GM23338 (cell line): ENCODE measurements around the gene RBM23.

Experiments
- CREB1 ChIP-seq: fragments of 250-450 bp; sonication (Bioruptor Pico); IDR thresholded peaks from 2 replicates; pipeline ENCODE4 v1.5.0; 2020; ENCODE audit warnings: low read depth, mild to moderate bottlenecking, moderate library complexity
- EZH2 ChIP-seq: fragments of 200-600 bp; sonication (generic); IDR thresholded peaks from one replicate; pipeline ENCODE4 v1.8.0; 2017; ENCODE audit warnings: antibody characterized with exemption, mild to moderate bottlenecking, low read depth; ENCODE audit not compliant: unreplicated experiment
- EZH2phosphoT487 ChIP-seq: fragments of 200-600 bp; sonication (generic); IDR thresholded peaks from one replicate; pipeline ENCODE4 v1.8.1; 2018; ENCODE audit warnings: antibody characterized with exemption; ENCODE audit not compliant: unreplicated experiment
- JUNB ChIP-seq: IDR thresholded peaks from one replicate; pipeline ENCODE4 v1.6.1; 2016; ENCODE audit warnings: antibody characterized with exemption; ENCODE audit not compliant: unreplicated experiment
- POLR2AphosphoS5 ChIP-seq: IDR thresholded peaks from 2 replicates; pipeline ENCODE4 v1.6.1; 2016; ENCODE audit warnings: antibody characterized with exemption, low read depth
- TF ChIP-seq, protein P1 (sequence below), 2 experiments: fragments of 200-600 bp in 1 of 2; sonication (generic) in 1 of 2; conservative IDR thresholded peaks; 2 replicates each; pipeline versions ENCODE4 v1.5.1 to v1.6.1; 2016 to 2017; ENCODE audit warnings: antibody characterized with exemption in 2 of 2, low read depth in 2 of 2, mild to moderate bottlenecking in 2 of 2, moderate library complexity in 1 of 2
- TF ChIP-seq, protein P2 (sequence below): fragments of 250-450 bp; sonication (Bioruptor Pico); IDR thresholded peaks from 2 replicates; pipeline ENCODE4 v1.5.0; 2020; ENCODE audit warnings: mild to moderate bottlenecking, moderate library complexity
- TF ChIP-seq, protein P3 (sequence below): IDR thresholded peaks from one replicate; pipeline ENCODE4 v1.6.1; 2018; ENCODE audit warnings: antibody characterized with exemption; ENCODE audit not compliant: unreplicated experiment
- TF ChIP-seq, protein P4 (sequence below): IDR thresholded peaks from 2 replicates; pipeline ENCODE4 v1.6.1; 2016; ENCODE audit warnings: antibody characterized with exemption

DNA sequence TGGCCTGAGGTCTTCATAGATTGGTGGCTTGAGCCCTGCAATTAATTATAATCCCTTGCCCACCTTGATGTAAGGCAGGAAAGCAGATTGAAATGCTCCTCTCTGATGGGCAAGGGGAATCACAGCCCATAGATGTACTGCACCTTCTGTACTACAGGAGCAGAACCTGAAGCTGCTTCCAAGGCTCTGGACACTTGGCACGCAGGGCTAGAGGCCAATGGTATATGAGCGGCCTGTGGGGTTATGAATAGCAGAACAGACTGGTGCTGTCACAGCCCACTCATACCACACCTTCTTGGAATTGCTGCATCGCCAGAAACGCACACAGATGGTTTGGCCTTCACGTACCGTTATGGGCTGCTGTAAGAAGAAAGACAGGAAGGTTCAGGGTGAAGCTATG, 1.7 kb upstream of the RBM23 start:
- TF ChIP-seq EZH2 (no peak), EZH2phosphoT487 (no peak), POLR2AphosphoS5 (no peak), JUNB (no peak), CREB1 (CRISPR knock-in tag) (no peak)
- TF ChIP-seq, protein P1, sequence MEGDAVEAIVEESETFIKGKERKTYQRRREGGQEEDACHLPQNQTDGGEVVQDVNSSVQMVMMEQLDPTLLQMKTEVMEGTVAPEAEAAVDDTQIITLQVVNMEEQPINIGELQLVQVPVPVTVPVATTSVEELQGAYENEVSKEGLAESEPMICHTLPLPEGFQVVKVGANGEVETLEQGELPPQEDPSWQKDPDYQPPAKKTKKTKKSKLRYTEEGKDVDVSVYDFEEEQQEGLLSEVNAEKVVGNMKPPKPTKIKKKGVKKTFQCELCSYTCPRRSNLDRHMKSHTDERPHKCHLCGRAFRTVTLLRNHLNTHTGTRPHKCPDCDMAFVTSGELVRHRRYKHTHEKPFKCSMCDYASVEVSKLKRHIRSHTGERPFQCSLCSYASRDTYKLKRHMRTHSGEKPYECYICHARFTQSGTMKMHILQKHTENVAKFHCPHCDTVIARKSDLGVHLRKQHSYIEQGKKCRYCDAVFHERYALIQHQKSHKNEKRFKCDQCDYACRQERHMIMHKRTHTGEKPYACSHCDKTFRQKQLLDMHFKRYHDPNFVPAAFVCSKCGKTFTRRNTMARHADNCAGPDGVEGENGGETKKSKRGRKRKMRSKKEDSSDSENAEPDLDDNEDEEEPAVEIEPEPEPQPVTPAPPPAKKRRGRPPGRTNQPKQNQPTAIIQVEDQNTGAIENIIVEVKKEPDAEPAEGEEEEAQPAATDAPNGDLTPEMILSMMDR (conservative IDR thresholded peaks at IDR 0.05; ENCODE audit: low read depth in 2 of 2) = no peak
- TF ChIP-seq, protein P2, sequence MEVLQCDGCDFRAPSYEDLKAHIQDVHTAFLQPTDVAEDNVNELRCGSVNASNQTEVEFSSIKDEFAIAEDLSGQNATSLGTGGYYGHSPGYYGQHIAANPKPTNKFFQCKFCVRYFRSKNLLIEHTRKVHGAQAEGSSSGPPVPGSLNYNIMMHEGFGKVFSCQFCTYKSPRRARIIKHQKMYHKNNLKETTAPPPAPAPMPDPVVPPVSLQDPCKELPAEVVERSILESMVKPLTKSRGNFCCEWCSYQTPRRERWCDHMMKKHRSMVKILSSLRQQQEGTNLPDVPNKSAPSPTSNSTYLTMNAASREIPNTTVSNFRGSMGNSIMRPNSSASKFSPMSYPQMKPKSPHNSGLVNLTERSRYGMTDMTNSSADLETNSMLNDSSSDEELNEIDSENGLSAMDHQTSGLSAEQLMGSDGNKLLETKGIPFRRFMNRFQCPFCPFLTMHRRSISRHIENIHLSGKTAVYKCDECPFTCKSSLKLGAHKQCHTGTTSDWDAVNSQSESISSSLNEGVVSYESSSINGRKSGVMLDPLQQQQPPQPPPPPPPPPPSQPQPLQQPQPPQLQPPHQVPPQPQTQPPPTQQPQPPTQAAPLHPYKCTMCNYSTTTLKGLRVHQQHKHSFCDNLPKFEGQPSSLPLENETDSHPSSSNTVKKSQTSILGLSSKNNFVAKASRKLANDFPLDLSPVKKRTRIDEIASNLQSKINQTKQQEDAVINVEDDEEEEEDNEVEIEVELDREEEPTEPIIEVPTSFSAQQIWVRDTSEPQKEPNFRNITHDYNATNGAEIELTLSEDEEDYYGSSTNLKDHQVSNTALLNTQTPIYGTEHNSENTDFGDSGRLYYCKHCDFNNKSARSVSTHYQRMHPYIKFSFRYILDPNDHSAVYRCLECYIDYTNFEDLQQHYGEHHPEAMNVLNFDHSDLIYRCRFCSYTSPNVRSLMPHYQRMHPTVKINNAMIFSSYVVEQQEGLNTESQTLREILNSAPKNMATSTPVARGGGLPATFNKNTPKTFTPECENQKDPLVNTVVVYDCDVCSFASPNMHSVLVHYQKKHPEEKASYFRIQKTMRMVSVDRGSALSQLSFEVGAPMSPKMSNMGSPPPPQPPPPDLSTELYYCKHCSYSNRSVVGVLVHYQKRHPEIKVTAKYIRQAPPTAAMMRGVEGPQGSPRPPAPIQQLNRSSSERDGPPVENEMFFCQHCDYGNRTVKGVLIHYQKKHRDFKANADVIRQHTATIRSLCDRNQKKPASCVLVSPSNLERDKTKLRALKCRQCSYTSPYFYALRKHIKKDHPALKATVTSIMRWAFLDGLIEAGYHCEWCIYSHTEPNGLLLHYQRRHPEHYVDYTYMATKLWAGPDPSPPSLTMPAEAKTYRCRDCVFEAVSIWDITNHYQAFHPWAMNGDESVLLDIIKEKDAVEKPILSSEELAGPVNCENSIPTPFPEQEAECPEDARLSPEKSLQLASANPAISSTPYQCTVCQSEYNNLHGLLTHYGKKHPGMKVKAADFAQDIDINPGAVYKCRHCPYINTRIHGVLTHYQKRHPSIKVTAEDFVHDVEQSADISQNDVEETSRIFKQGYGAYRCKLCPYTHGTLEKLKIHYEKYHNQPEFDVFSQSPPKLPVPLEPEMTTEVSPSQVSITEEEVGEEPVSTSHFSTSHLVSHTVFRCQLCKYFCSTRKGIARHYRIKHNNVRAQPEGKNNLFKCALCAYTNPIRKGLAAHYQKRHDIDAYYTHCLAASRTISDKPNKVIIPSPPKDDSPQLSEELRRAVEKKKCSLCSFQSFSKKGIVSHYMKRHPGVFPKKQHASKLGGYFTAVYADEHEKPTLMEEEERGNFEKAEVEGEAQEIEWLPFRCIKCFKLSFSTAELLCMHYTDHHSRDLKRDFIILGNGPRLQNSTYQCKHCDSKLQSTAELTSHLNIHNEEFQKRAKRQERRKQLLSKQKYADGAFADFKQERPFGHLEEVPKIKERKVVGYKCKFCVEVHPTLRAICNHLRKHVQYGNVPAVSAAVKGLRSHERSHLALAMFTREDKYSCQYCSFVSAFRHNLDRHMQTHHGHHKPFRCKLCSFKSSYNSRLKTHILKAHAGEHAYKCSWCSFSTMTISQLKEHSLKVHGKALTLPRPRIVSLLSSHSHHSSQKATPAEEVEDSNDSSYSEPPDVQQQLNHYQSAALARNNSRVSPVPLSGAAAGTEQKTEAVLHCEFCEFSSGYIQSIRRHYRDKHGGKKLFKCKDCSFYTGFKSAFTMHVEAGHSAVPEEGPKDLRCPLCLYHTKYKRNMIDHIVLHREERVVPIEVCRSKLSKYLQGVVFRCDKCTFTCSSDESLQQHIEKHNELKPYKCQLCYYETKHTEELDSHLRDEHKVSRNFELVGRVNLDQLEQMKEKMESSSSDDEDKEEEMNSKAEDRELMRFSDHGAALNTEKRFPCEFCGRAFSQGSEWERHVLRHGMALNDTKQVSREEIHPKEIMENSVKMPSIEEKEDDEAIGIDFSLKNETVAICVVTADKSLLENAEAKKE (CRISPR knock-in tag) = no peak
- TF ChIP-seq, protein P3, sequence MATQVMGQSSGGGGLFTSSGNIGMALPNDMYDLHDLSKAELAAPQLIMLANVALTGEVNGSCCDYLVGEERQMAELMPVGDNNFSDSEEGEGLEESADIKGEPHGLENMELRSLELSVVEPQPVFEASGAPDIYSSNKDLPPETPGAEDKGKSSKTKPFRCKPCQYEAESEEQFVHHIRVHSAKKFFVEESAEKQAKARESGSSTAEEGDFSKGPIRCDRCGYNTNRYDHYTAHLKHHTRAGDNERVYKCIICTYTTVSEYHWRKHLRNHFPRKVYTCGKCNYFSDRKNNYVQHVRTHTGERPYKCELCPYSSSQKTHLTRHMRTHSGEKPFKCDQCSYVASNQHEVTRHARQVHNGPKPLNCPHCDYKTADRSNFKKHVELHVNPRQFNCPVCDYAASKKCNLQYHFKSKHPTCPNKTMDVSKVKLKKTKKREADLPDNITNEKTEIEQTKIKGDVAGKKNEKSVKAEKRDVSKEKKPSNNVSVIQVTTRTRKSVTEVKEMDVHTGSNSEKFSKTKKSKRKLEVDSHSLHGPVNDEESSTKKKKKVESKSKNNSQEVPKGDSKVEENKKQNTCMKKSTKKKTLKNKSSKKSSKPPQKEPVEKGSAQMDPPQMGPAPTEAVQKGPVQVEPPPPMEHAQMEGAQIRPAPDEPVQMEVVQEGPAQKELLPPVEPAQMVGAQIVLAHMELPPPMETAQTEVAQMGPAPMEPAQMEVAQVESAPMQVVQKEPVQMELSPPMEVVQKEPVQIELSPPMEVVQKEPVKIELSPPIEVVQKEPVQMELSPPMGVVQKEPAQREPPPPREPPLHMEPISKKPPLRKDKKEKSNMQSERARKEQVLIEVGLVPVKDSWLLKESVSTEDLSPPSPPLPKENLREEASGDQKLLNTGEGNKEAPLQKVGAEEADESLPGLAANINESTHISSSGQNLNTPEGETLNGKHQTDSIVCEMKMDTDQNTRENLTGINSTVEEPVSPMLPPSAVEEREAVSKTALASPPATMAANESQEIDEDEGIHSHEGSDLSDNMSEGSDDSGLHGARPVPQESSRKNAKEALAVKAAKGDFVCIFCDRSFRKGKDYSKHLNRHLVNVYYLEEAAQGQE = no peak
- TF ChIP-seq, protein P4, sequence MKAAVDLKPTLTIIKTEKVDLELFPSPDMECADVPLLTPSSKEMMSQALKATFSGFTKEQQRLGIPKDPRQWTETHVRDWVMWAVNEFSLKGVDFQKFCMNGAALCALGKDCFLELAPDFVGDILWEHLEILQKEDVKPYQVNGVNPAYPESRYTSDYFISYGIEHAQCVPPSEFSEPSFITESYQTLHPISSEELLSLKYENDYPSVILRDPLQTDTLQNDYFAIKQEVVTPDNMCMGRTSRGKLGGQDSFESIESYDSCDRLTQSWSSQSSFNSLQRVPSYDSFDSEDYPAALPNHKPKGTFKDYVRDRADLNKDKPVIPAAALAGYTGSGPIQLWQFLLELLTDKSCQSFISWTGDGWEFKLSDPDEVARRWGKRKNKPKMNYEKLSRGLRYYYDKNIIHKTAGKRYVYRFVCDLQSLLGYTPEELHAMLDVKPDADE = no peak
